Sigmoid colon (tissue), 7 donors: ENCODE results near the gene CAGE1. TPM values are rescaled to one million over a fixed set of nuclear protein-coding genes. Genes with fewer than 3 reads are reported as not detected.
A peak's percentile ranks its signal among the peaks of the same experiment; 100 is the strongest.

Experiments used
- DNase-seq: peaks from one replicate; pipeline ENCODE4 v3.0.0-alpha.2; 2019
- H3K27ac ChIP-seq, 4 donors: fragments of 200-600 bp; sonication (generic); one replicate each; pipeline ENCODE4 v1.5.1; 2016 to 2019; ENCODE audit warnings: mild to moderate bottlenecking in 1 of 4
- H3K27me3 ChIP-seq, 3 donors: fragments of 200-600 bp; sonication (generic); one replicate each; pipeline ENCODE4 v1.5.1; 2019; ENCODE audit warnings: mild to moderate bottlenecking in 1 of 3
- H3K36me3 ChIP-seq, 4 donors: fragments of 200-600 bp; sonication (generic); one replicate each; pipeline ENCODE4 v1.5.1; 2016 to 2019
- H3K4me1 ChIP-seq, 4 donors: fragments of 200-600 bp; sonication (generic); one replicate each; pipeline ENCODE4 v1.5.1; 2017 to 2019
- H3K4me3 ChIP-seq, 4 donors: fragments of 200-600 bp; sonication (generic); one replicate each; pipeline ENCODE4 v1.5.1; 2017 to 2019; ENCODE audit warnings: mild to moderate bottlenecking in 2 of 4, moderate library complexity in 1 of 4
- H3K9me3 ChIP-seq, 4 donors: fragments of 200-600 bp in 3 of 4; sonication (generic) in 3 of 4; one replicate each; pipeline versions ENCODE4 v1.5.1 to v1.6.1; 2013 to 2019
- EP300 ChIP-seq, 4 donors: sonication (generic); formaldehyde crosslinking; IDR thresholded peaks; one replicate each; pipeline ENCODE4 v1.6.1; 2017; ENCODE audit warnings: antibody characterized with exemption in 4 of 4
- POLR2A ChIP-seq, 2 donors: fragments of 450-650 bp; IDR thresholded peaks; one replicate each; pipeline ENCODE4 v1.6.1; 2016; ENCODE audit warnings: antibody characterized with exemption in 2 of 2, mild to moderate bottlenecking in 2 of 2, moderate library complexity in 2 of 2
- POLR2AphosphoS5 ChIP-seq, 4 donors: sonication (generic); formaldehyde crosslinking; IDR thresholded peaks; one replicate each; pipeline ENCODE4 v1.6.1; 2017; ENCODE audit warnings: antibody characterized with exemption in 4 of 4
- WGBS, 2 donors: extraction: QIAGEN DNeasy Blood & Tissue Kit; methylation state at CpG; one replicate each; pipeline ENCODE4 v1.1.7; 2013; 5-methylcytosine and 5-hydroxymethylcytosine counted together
- intact Hi-C: fragments of 100-400 bp; cut with DNase I; formaldehyde crosslinking; loops from one replicate; pipeline ENCODE4 v1.15.1; 2023
- polyA plus RNA-seq, 3 donors: library from polyadenylated mRNA; stranded (reverse); fragments of 200-250 nt; gene quantifications; one replicate each; pipeline ENCODE4 v1.2.3, GENCODE V29; 2013
- total RNA-seq, 4 donors: library from RNA; depleted of rRNA; stranded (reverse); fragments of >200 nt; gene quantifications; one replicate each; pipeline ENCODE4 v1.1.0, GENCODE V29; 2016
- TF ChIP-seq, protein P1 (sequence below), 4 experiments: fragments of 450-650 bp in 3 of 4; fragments of 200-600 bp in 1 of 4; IDR thresholded peaks; one replicate each; pipeline ENCODE4 v1.5.1; 2016 to 2019; ENCODE audit warnings: antibody characterized with exemption in 4 of 4, mild to moderate bottlenecking in 3 of 4, moderate library complexity in 2 of 4
- donor health status: healthy with polysubstance abuse.
- donor health status: Bipolar disorder and iron deficiency.
- donor health status: healthy.

The CAGE1 gene
- total and polyA plus RNA-seq, 7 donors, result 0.04 TPM; not detected in 6

DNA sequence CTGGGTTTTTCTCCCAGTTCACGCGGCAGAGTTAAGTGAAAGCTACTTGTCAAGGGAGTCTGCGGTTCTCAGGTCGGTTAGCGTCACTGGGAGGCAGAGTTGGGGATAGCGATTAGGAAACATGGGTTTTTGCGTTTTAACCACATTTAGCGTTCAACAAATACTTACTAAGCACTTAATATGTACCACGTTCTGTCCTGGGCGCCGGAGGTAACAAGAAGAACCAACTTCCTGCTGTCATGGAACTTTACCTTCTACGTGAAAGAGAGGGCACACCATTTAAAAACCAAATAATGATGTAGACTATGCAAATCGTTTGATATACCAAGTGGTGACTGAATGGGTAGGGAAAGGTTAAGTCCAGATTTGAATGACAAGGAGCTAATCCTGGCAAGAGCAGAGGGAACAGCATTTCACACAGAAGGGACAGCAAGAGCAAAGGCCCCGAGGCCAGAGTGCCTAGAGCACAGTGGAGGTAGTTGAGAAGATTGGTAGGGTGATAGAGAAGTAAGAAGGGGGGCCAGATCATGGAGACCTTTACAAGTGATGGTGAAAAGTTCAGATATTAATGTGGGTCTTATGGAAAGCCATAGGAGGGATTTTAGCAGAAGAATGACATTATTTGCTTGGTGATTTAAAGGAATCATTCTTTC lies 810 bp upstream of the CAGE1 start:
- DNase-seq, result no peak
- WGBS, 2 donors, result 1 to 3% methylated on average over 14 of the region's 14 CpGs
- intact Hi-C loops, result no loop called here
- Histone ChIP-seq H3K36me3 (peaks cover 0 to 29% (median 3%) of the 10 kb centered on the region in 4 donors), H3K4me3 (peak overlapping the region; percentile 50 to 77 (median 67)), H3K9me3 (no peaks in the 10 kb centered on the region), H3K27me3 (no peaks in the 10 kb centered on the region), H3K4me1 (peaks cover 0 to 29% (median 22%) of the 10 kb centered on the region in 4 donors), H3K27ac (peak overlapping the region; percentile 87 to 93 (median 91))
- TF ChIP-seq POLR2A (IDR thresholded peaks at IDR 0.05) (no peak), POLR2AphosphoS5 (IDR thresholded peaks at IDR 0.05) (no peak), EP300 (IDR thresholded peaks at IDR 0.05) (no peak)
- TF ChIP-seq, protein P1, sequence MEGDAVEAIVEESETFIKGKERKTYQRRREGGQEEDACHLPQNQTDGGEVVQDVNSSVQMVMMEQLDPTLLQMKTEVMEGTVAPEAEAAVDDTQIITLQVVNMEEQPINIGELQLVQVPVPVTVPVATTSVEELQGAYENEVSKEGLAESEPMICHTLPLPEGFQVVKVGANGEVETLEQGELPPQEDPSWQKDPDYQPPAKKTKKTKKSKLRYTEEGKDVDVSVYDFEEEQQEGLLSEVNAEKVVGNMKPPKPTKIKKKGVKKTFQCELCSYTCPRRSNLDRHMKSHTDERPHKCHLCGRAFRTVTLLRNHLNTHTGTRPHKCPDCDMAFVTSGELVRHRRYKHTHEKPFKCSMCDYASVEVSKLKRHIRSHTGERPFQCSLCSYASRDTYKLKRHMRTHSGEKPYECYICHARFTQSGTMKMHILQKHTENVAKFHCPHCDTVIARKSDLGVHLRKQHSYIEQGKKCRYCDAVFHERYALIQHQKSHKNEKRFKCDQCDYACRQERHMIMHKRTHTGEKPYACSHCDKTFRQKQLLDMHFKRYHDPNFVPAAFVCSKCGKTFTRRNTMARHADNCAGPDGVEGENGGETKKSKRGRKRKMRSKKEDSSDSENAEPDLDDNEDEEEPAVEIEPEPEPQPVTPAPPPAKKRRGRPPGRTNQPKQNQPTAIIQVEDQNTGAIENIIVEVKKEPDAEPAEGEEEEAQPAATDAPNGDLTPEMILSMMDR (IDR thresholded peaks at IDR 0.05), result no peak

DNA sequence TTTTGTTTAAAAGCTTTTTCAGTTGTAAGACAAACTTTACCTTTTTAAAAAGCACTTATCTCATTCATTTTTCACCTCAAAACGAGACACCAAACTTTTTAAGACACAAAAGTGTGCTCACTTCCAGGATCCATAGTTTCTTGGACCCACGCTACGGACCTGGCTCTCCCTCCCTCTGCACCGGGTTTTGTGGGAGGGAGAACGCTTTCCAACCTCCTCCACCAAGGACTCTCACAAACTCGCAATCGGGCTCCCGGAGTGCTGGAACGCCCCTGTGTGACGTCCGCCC lies 436 bp downstream of the CAGE1 start:
- Histone ChIP-seq H3K27ac (peak overlapping the region; percentile 87 to 93 (median 91)), H3K4me1 (peaks cover 0 to 29% (median 22%) of the 10 kb centered on the region in 4 donors), H3K27me3 (no peaks in the 10 kb centered on the region), H3K9me3 (no peaks in the 10 kb centered on the region), H3K36me3 (peaks cover 0 to 17% (median 0%) of the 10 kb centered on the region in 4 donors), H3K4me3 (peak overlapping the region; percentile 50 to 77 (median 67))
- 0% methylated on average over 11 of the region's 11 CpGs for WGBS, 2 donors
- intact Hi-C loops, result loop anchor here (2.0 to 5.0 kb wide), 2 partner anchors 76 to 203 kb away; partner anchors contain the start of genes SNRNP48 and SSR1
- TF ChIP-seq POLR2A (IDR thresholded peaks at IDR 0.05), result no peak
- TF ChIP-seq, protein P1 (IDR thresholded peaks at IDR 0.05), result no peak
- TF ChIP-seq POLR2AphosphoS5 (IDR thresholded peaks at IDR 0.05), result no peak
- TF ChIP-seq EP300 (IDR thresholded peaks at IDR 0.05), result no peak
- peak; percentile 86 for DNase-seq

DNA sequence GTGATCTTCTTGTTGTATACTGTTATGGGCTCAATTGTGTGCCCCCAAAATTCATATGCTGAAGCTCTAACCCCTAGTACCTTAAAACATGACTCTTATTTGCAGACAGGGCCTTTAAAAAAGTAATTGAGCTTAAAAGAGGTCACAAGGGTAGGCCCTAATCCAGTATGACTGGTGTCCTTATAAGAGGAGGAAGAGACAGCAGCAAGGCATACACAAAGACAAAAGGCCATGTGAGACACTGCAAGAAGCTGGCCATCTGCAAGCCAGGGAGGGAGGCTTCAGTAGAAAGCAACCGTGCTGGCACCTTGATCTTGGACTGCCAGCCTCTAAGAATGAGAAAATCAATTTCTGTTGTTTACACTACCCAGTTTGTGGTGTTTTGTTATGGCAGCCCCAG lies 8.4 kb downstream of the CAGE1 start:
- TF ChIP-seq POLR2AphosphoS5 (IDR thresholded peaks at IDR 0.05) (no peak), POLR2A (IDR thresholded peaks at IDR 0.05) (no peak), EP300 (IDR thresholded peaks at IDR 0.05) (no peak)
- TF ChIP-seq, protein P1 (IDR thresholded peaks at IDR 0.05), result no peak
- intact Hi-C loops, result no loop called here
- no peaks in the 10 kb centered on the region for H3K9me3 ChIP-seq
- H3K27ac ChIP-seq, result no peak overlapping the region
- WGBS, 2 donors, result 76 to 84% methylated on average over 1 of the region's 1 CpG
- H3K36me3 ChIP-seq, result no peaks in the 10 kb centered on the region
- no peak overlapping the region for H3K4me3 ChIP-seq
- no peaks in the 10 kb centered on the region for H3K4me1 ChIP-seq
- peaks cover 0 to 3% (median 0%) of the 10 kb centered on the region in 3 donors for H3K27me3 ChIP-seq
- no peak for DNase-seq

DNA sequence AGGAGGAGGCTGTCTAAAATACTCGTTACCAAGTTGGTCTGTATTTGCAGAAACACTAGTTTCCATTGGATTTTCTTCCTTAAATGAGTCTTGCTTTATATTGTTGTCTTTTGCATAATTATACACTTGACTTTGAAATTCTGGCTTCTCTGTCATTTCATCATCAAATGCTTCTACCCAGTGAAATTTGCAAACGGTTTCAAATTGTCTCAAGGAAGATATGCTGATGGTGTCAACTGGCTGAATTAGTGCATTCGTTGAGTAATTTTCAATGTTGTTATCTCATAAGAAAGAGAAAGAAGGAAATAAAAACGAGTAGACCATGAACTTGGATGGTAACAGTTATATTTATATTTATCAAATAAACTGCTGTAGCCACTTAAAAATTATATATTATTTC lies 10.8 kb downstream of the CAGE1 start:
- H3K9me3 ChIP-seq, result no peaks in the 10 kb centered on the region
- no peak overlapping the region for H3K4me3 ChIP-seq
- H3K27me3 ChIP-seq, result peaks cover 0 to 3% (median 0%) of the 10 kb centered on the region in 3 donors
- no peak for DNase-seq
- WGBS, 2 donors, result 59% methylated on average over 4 of the region's 4 CpGs
- H3K36me3 ChIP-seq, result no peaks in the 10 kb centered on the region
- H3K27ac ChIP-seq, result no peak overlapping the region
- no peaks in the 10 kb centered on the region for H3K4me1 ChIP-seq
- intact Hi-C loops, result no loop called here
- TF ChIP-seq POLR2A (IDR thresholded peaks at IDR 0.05) (no peak), POLR2AphosphoS5 (IDR thresholded peaks at IDR 0.05) (no peak), EP300 (IDR thresholded peaks at IDR 0.05) (no peak)
- TF ChIP-seq, protein P1 (IDR thresholded peaks at IDR 0.05), result no peak

DNA sequence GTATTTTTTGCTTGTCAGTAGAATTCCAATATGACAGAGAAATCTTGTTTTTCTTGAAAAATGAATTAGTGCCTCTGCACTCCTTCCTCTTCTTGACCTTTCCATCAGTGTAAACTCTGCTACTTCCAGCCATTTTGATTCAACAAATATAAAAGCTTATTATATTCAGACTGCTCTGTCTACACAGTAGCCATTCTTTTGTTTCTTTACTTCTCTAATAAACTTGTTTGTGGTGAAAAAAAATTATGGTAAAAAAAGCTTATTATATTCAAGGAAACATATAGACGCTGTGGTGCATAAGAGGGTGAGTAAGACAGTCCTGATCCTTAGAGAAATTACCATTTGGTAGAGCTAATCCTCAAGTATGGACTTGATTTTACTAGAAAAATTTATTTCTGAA lies 11.6 kb downstream of the CAGE1 start:
- peaks cover 0 to 3% (median 0%) of the 10 kb centered on the region in 3 donors for H3K27me3 ChIP-seq
- WGBS, 2 donors, result 94 to 96% methylated on average over 1 of the region's 1 CpG
- H3K9me3 ChIP-seq, result no peaks in the 10 kb centered on the region
- intact Hi-C loops, result no loop called here
- no peak for DNase-seq
- H3K36me3 ChIP-seq, result no peaks in the 10 kb centered on the region
- TF ChIP-seq POLR2A (IDR thresholded peaks at IDR 0.05) (no peak), POLR2AphosphoS5 (IDR thresholded peaks at IDR 0.05) (no peak)
- TF ChIP-seq, protein P1 (IDR thresholded peaks at IDR 0.05), result no peak
- H3K4me3 ChIP-seq, result no peak overlapping the region
- H3K4me1 ChIP-seq, result no peaks in the 10 kb centered on the region
- H3K27ac ChIP-seq, result no peak overlapping the region
